NCI-H2107 treated with DMSO at 0.1 percent for 48 hours (cell line): Measurements from ENCODE around the gene RGS14.
"Not testable (repeated sequence)": the region's sequence is repeated elsewhere in the genome, so short reads cannot be mapped to it uniquely, and the experiment has no call there.

Experiments
- DNase-seq: peaks from one replicate; lab custom pipeline; 2025; ENCODE audit not compliant: unreplicated experiment; lab: John Stamatoyannopoulos, UW

The RGS14 gene

GRCh38 chr5:177346820-177347219 lies 10.9 kb upstream of the RGS14 start:
- DNase-seq = no peak

DNA sequence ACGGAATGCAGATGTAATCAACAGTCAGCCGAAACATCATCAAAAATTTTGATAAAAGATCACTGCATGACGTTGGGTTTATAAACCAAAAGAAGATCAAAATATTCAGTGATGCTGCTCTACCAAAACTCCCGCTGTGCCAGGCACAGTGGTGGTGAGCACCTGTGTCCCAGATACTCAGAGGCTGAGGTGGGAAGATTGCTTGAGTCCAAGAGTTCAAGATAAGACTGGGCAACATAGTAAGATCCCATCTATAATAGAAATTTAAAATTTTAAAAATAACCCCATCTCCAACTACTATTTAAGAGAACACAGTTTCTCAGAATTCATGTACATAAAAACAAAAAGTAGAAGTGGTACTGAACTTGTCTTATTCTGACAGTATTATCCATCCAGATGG lies 10.0 kb upstream of the RGS14 start:
- no peak for DNase-seq

DNA sequence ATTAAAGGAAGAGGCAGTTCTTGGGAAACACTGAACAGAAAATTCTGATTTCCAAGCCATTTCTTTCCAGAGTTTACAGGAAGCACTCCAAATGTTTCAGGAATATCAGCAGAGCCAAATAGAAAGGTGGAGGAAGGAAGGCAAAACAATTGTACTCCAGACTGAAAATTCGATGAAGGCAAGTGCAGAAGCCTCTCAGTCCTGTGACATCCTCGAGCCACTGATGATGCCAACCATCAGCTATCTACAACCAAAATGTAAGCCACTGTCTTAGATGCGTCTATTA lies 8.4 kb upstream of the RGS14 start:
- DNase-seq = no peak

DNA sequence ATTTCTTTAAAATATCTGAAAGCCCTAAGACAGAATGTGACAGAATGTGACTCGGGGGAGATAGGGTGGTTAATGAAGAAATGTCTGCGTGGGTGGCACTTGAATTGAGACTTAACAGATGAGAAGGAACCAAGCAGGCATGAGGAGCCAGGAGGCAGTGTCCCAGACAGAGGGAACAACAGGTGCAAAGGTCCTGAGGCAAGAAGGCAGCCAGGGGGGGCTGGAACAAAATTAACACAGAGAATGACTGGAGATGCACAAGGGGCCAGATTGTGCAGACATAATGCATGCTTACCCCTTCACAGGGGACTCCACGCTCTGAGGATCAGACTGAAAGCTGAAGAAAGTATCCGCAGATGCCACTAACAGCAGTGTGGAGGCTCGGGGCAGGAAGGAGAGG lies 8.0 kb upstream of the RGS14 start:
- DNase-seq = no peak

- no peak for DNase-seq
Measured at GRCh38 chr5:177350776-177351391, 6.8 kb upstream of the RGS14 start.

DNA sequence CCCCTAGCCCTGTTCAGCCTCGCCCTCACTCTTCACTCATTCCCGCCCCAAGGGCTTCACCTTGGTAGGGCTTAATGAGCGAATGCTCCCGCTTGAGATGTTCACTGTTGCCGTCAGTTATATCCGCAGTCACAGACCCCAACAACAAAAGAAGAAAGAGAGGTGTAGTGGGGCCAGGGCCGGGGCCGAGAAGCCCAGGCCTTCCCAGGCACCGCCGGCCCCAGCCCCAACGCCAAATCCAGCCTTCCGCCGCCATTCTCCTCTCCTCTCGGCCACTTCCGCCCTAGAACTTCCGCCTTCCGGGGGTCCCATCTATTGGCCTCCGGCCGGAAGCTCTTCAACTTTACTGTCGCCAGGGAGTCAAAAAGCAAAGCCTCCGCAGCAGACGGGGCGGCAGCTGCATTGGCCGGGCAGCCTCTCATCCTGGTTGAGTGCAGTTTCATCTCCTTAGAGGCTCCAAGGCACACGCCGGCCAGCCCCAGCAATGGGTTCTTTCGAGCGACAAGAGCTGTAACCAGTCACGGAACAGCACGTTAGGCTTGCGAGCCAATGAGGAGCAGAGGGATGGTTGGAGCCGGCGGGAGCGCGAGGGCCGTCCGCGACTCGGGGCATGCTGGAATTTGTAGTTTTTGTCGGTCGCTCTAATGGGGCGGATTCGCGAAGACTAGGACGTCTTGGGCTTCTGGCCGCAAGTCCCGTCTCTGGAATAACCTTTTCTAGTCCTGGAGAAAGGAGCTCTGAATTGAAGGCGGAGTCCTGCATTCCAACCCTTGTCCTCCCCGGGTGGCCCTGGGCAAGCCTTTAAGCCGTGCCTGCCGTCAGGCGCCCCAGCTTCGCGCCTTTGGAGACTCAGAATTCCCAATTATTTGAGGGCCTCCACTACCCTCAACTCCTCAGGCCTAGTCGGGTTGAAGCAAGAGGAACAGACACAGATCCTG lies 6.1 kb upstream of the RGS14 start, which contains the start of gene LMAN2:
LMAN2 (minus strand) TSS at position 277 of the 938 bp plus-strand sequence; CDS start at position 256, 21 bp downstream.
- DNase-seq = peak; percentile 71

DNA sequence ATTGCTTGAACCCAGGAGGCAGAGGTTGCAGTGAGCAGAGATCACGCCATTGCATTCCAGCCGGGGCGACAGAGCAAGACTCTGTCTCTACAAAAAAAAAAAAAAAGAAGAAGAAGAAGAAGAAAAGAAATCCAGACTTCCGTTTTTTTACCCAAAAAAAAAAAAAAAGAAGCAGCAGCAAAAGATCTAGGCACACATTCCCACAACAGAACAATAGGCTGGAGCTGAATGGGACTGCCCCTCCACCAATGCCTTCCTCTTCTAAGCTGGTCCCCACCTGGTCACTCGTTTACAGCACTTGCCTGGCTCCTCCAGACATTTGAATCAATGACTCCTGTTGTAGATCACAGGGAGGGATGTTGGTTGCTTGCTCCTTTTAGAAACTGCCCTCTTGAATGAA lies 4.6 kb upstream of the RGS14 start:
- no peak for DNase-seq

DNA sequence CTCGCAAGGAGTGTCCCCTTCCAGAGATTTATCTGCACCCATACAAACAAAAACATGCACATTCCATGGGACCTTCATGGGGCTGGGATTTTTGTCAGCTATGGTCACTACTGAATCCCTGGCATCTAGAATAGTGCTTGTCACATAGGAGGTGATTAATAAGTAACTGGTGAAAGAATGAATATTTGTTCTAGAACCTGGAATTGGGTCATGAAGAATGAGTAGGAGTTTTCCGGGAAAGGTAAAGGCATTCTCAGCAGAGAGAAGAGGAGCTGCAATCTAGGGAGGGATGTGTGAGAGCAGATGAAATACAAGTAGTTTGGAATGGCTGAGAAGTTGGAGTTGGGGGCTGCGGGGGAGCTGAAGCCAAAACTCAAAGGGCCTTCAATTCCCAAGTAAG lies 3.5 kb upstream of the RGS14 start:
- no peak for DNase-seq

GRCh38 chr5:177354711-177355110 lies 3.0 kb upstream of the RGS14 start:
- no peak for DNase-seq

DNA sequence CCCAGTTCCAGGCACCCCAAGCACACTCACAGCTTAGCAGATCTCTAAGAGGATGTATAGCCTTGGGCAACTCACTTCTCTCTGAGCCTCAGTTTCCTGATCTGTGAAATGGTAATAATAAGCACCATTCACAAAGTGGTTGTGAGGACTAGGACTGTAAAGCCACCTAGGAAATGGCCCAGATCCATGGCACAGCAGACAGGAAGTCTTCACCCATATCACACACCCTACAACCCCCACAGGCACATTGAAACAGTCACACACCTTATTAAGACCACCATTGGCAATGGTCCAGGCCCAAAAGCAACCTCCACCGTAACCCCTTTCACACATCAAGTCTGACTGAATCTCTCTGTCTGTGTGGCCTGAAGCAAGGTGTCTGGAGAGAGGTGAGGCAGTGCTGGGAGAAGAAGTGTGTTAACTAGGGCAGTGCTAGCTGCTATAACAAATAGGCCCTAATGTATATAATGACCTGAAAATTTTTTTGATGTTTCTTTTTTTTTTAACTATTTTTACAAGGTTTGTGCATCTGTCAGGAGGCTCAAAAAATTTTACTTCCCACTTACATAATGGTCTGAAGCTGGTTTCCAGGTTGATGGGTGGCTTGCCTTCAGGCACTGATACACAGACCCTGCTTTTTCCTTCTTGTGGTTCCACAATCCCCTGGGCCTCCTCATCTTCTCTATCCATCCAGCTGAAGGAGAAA lies 2.4 kb upstream of the RGS14 start:
- DNase-seq = no peak

DNA sequence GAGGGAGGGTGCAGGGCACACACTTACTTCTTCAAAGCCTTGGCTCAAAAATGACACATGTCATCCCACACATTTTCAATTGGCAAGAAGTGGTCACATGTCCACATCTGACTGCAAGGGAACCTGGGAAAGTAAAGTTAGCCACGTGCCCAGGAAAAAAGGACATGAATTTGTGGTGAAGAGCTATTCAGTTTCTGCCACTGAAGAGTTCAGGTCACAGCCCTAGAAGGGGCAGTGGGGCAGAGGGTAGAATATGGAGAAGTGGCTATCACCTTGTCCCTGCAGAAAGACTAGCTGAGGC lies 1.9 kb upstream of the RGS14 start:
- no peak for DNase-seq

DNA sequence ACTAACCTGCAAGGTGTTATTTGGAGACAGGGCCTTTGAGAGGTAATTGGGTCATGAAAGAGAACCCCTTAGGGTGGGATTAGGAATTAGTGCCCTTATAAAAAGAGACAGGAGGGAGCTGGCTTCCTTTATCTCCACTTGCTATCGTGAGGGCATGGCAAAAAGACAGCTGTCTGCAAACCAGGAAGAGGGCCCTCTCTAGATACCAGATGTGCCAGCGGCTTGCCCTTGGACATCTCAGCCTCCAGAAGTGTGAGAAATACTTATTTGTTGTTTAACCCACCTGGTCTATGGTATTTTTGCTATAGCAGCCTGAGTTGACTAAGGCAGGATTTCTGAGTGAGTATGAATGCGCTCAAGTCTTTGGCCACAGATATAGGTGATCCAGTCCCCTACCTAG lies 978 bp upstream of the RGS14 start:
- DNase-seq = no peak

DNA sequence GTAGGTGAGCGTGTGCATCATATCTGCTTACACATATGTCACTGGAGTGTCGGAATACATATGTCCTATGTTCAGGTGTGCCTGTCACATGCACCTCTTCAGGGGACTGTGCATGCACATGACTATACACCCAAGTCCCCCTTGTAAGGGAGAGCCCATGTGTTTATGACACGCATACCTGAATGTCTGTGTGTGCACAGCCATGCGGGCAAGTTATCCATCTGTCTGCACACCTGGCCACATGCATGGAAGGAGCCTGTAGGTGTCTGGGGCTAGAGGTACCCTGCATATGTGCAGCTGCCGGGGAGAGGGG lies 622 bp upstream of the RGS14 start:
- no peak for DNase-seq

GRCh38 chr5:177358370-177358819 lies 671 bp downstream of the RGS14 start:
- DNase-seq = no peak

GRCh38 chr5:177359451-177359851 lies 1.7 kb downstream of the RGS14 start:
- no peak for DNase-seq

- DNase-seq = no peak
Measured at GRCh38 chr5:177359860-177360259, 2.1 kb downstream of the RGS14 start.

- DNase-seq = not testable (repeated sequence)
Measured at GRCh38 chr5:177360740-177361139, 3.0 kb downstream of the RGS14 start.

- DNase-seq = no peak
Measured at GRCh38 chr5:177361418-177362291, 3.9 kb downstream of the RGS14 start.

DNA sequence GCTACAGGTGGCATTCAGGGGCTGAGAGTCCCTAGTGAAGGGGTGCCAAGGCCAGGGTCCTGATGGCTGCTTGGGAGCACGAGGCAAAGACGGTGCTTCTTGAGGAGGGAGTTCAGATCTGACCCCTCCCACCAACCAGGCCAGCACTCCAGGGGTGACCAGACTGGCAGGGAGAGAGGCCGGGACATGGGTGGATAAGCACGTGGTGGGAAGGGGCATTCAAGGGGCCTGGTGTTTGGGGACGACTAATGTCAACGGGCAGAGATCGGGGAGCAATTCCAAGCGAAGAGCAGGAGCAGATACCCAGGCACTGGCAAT lies 4.5 kb downstream of the RGS14 start:
- DNase-seq = no peak

GRCh38 chr5:177362610-177363507 lies 5.1 kb downstream of the RGS14 start:
- no peak for DNase-seq
